ENCODE data around the gene CREM. TPM values are rescaled to one million over a fixed set of nuclear protein-coding genes. Genes with fewer than 3 reads are reported as not detected.

The CREM gene
- total and polyA plus RNA-seq, 2 of the 4 experiments (the other 2 are of a cell fraction) = 33.2 to 40.5 TPM

GRCh38 chr10:35124540-35124939, 2.1 kb upstream of the CREM start:
- no TSS peak for BruUV-seq (replicated peaks)

More at GRCh38 chr10:35124540-35124939, 2.1 kb upstream of the CREM start:
- Histone ChIP-seq H3K56ac (ENCODE audit: extremely low read depth, insufficient read depth, low read length) (no peak overlapping the region), H3K36me3 (ENCODE audit: control insufficient read depth, insufficient read depth, low read length) (no peaks in the 10 kb centered on the region), H2BK120ac (ENCODE audit: low read depth, low read length) (no peak overlapping the region), H3K9me3 (ENCODE audit: control insufficient read depth, insufficient read depth, low read length) (no peaks in the 10 kb centered on the region), H2AK5ac (ENCODE audit: low read depth, low read length) (no peak overlapping the region), H3K4me1 (ENCODE audit: control insufficient read depth, insufficient read depth, low read length) (peaks cover 4% of the 10 kb centered on the region), H4K91ac (ENCODE audit: insufficient read depth, low read depth, low read length) (no peak overlapping the region), H4K8ac (ENCODE audit: low read depth in 2 of 2, low read length in 2 of 2) (no peak overlapping the region), H3K23ac (ENCODE audit: low read depth, low read length) (no peak overlapping the region), H4K20me1 (ENCODE audit: insufficient read depth, low read length) (no peaks in the 10 kb centered on the region), H2BK5ac (ENCODE audit: low read depth, low read length, poor library complexity, severe bottlenecking) (no peak overlapping the region), H4K5ac (ENCODE audit: low read depth, low read length) (no peak overlapping the region), H3K18ac (ENCODE audit: low read depth, low read length) (no peak overlapping the region), H3K9ac (ENCODE audit: low read depth, low read length) (no peak overlapping the region), H2AK9ac (replicated peaks; ENCODE audit: low read depth, low read length, poor library complexity) (peak overlapping the region; percentile 18), H3K79me1 (ENCODE audit: low read depth in 1 of 2, low read length in 2 of 2) (peaks cover 6 to 13% of the 10 kb centered on the region in 2 experiments), H2AFZ (replicated peaks; ENCODE audit: low read length, poor library complexity) (no peak overlapping the region), H2BK20ac (ENCODE audit: low read depth, low read length) (no peak overlapping the region), H3K4me2 (ENCODE audit: low read depth, low read length) (no peak overlapping the region), H3K4me3 (ENCODE audit: insufficient read depth, low read depth, low read length) (no peak overlapping the region), H2BK15ac (ENCODE audit: low read depth, low read length) (no peak overlapping the region), H3K27me3 (ENCODE audit: control insufficient read depth, insufficient read depth, low read length) (no peaks in the 10 kb centered on the region), H3K14ac (replicated peaks; ENCODE audit: low read depth, low read length) (no peak overlapping the region), H3K9me1 (ENCODE audit: insufficient read depth, low read length) (no peaks in the 10 kb centered on the region), H3K27ac (ENCODE audit: insufficient read depth, low read length) (no peak overlapping the region), H3K4ac (ENCODE audit: low read depth, low read length) (no peak overlapping the region)
- no peak for TF ChIP-seq ELK1 (IDR thresholded peaks at IDR 0.05; ENCODE audit: borderline replicate concordance, low read depth, low read length)
- no peak for TF ChIP-seq SMC3 (IDR thresholded peaks at IDR 0.05; ENCODE audit: low read depth, low read length)
- TF ChIP-seq CTCF (conservative IDR thresholded peaks at IDR 0.05; ENCODE audit: low read depth, low read length) = no peak
- TF ChIP-seq CHD1 (IDR thresholded peaks at IDR 0.05; ENCODE audit: low read depth, low read length) = no peak
- TF ChIP-seq MAFK (IDR thresholded peaks at IDR 0.05; ENCODE audit: low read depth, low read length) = no peak
- no peak for TF ChIP-seq MXI1 (IDR thresholded peaks at IDR 0.05; ENCODE audit: borderline replicate concordance, low read depth, low read length)
- TF ChIP-seq POLR2A (IDR thresholded peaks at IDR 0.05; ENCODE audit: low read depth, low read length) = no peak
- TF ChIP-seq RAD21 (IDR thresholded peaks at IDR 0.05; ENCODE audit: low read length) = no peak
- TF ChIP-seq RCOR1 (IDR thresholded peaks at IDR 0.05; ENCODE audit: insufficient replicate concordance, low read length) = no peak
- no peak for TF ChIP-seq MAZ (IDR thresholded peaks at IDR 0.05; ENCODE audit: borderline replicate concordance, low read depth, low read length)
- TF ChIP-seq NFE2L2 (IDR thresholded peaks at IDR 0.05; ENCODE audit: low read depth, low read length) = no peak
- TF ChIP-seq CEBPB (IDR thresholded peaks at IDR 0.05; ENCODE audit: low read depth, low read length) = no peak
- TF ChIP-seq BHLHE40 (IDR thresholded peaks at IDR 0.05; ENCODE audit: low read depth, low read length) = no peak
- TF ChIP-seq USF2 (IDR thresholded peaks at IDR 0.05; ENCODE audit: low read depth, low read length) = no peak
- TF ChIP-seq FOS (IDR thresholded peaks at IDR 0.05; ENCODE audit: low read depth, low read length) = no peak
- TF ChIP-seq RFX5 (IDR thresholded peaks at IDR 0.05; ENCODE audit: low read depth, low read length) = no peak
- 75% methylated on average over 3 of the region's 6 CpGs; no CpG with 5 or more reads in 1 of the 2 experiments for WGBS, 2 experiments (ENCODE audit: extremely low coverage in 2 of 2, insufficient read length in 1 of 2)
- CTCF ChIA-PET = no interaction called here
- intact Hi-C loops (cut with micrococcal nuclease) = loop anchor here (10.0 kb wide), 2 partner anchors 440 to 1760 kb away; no protein-coding TSS in a partner anchor
- POLR2A ChIA-PET (ENCODE audit: unreplicated experiment) = no interaction called here
- dilution Hi-C loops (cut with HindIII; ENCODE audit: low sequenced_read_pairs, unreplicated experiment) = no loop called here
- DNase-seq (no peak), ATAC-seq (ENCODE audit: low read depth) (no peak)
- in situ Hi-C loops (cut with MboI; ENCODE audit: low sequenced_read_pairs) = loop anchor here (5.0 to 25.0 kb wide), 4 partner anchors 93 to 1763 kb away; no protein-coding TSS in a partner anchor

Measured in IMR-90 (cell line).